Spleen (tissue), 11 donors: Measurements from ENCODE around the gene COL23A1. TPM values are rescaled to one million over a fixed set of nuclear protein-coding genes. Genes with fewer than 3 reads are reported as not detected.

Experiments
- DNase-seq: peaks from one replicate; pipeline ENCODE4 v3.0.0-alpha.2; 2020
- H3K27ac ChIP-seq, 8 donors: fragments of 200-600 bp; sonication (generic) in 7 of 8; 1 replicate in 4 of 8; 2 replicates in 4 of 8; pipeline versions ENCODE4 v1.5.0 to v1.8.0; 2016 to 2021; ENCODE audit warnings: inconsistent platforms in 4 of 8, mild to moderate bottlenecking in 4 of 8, moderate library complexity in 1 of 8
- H3K27me3 ChIP-seq, 7 donors: fragments of 200-600 bp; sonication (generic) in 6 of 7; replicated peaks in 1 of 7; 1 replicate in 4 of 7; 2 replicates in 3 of 7; pipeline versions ENCODE4 v1.5.0 to v1.8.0; 2016 to 2021; ENCODE audit warnings: inconsistent platforms in 3 of 7, mild to moderate bottlenecking in 1 of 7
- H3K36me3 ChIP-seq, 6 donors: fragments of 200-600 bp; sonication (generic) in 5 of 6; 1 replicate in 4 of 6; 2 replicates in 2 of 6; pipeline versions ENCODE4 v1.5.0 to v1.8.0; 2016 to 2021; ENCODE audit warnings: inconsistent platforms in 2 of 6
- H3K4me1 ChIP-seq, 6 donors: fragments of 200-600 bp; sonication (generic) in 5 of 6; 1 replicate in 3 of 6; 2 replicates in 3 of 6; pipeline versions ENCODE4 v1.5.0 to v1.8.0; 2016 to 2021; ENCODE audit warnings: inconsistent platforms in 3 of 6
- H3K4me3 ChIP-seq, 8 donors: fragments of 200-600 bp; sonication (generic) in 7 of 8; 1 replicate in 4 of 8; 2 replicates in 4 of 8; pipeline versions ENCODE4 v1.5.0 to v1.8.0; 2016 to 2021; ENCODE audit warnings: inconsistent platforms in 4 of 8, mild to moderate bottlenecking in 4 of 8, moderate library complexity in 2 of 8
- H3K9me3 ChIP-seq, 8 donors: fragments of 200-600 bp; sonication (generic) in 7 of 8; 1 replicate in 4 of 8; 2 replicates in 4 of 8; pipeline versions ENCODE4 v1.5.0 to v1.8.0; 2016 to 2021; ENCODE audit warnings: inconsistent platforms in 4 of 8
- CTCF ChIP-seq, 11 experiments: fragments of 200-600 bp in 7 of 11; fragments of 450-650 bp in 4 of 11; sonication (generic) in 4 of 11; IDR thresholded peaks in 8 of 11; conservative IDR thresholded peaks in 3 of 11; 1 replicate in 7 of 11; 2 replicates in 4 of 11; pipeline versions ENCODE4 v1.4.0 to v1.8.0; 2016 to 2021; ENCODE audit warnings: antibody characterized with exemption in 11 of 11, inconsistent platforms in 4 of 11, mild to moderate bottlenecking in 1 of 11
- POLR2A ChIP-seq, 3 donors: fragments of 450-650 bp; IDR thresholded peaks; one replicate each; pipeline ENCODE4 v1.5.1; 2017; ENCODE audit warnings: antibody characterized with exemption in 3 of 3, mild to moderate bottlenecking in 1 of 3
- POLR2AphosphoS5 ChIP-seq, 3 donors: sonication (generic); formaldehyde crosslinking; IDR thresholded peaks; one replicate each; pipeline ENCODE4 v1.5.1; 2017; ENCODE audit warnings: antibody characterized with exemption in 3 of 3
- WGBS, 5 donors: extraction: QIAGEN DNeasy Blood & Tissue Kit in 3 of 5; methylation state at CpG; one replicate each; pipeline versions ENCODE4 v1.1.5 to v1.1.7; 2013 to 2018; 5-methylcytosine and 5-hydroxymethylcytosine counted together
- intact Hi-C: fragments of 100-400 bp; cut with DNase I; formaldehyde crosslinking; loops from one replicate; pipeline ENCODE4 v1.15.0; 2023; ENCODE audit warnings: low total_unique reads
- polyA plus RNA-seq, 3 donors: library from polyadenylated mRNA; stranded (reverse); fragments of 200-250 nt; gene quantifications; one replicate each; pipeline ENCODE4 v1.2.1, GENCODE V29; 2013
- total RNA-seq, 7 donors: library from RNA; depleted of rRNA in 3 of 7; stranded (reverse); fragments of >200 nt in 3 of 7; fragmentation: NEBNext Ultra II Directional in 4 of 7; extraction: Animal tissue kit (Norgen Biotek cat#: 25700) in 4 of 7; gene quantifications; one replicate each; pipeline versions ENCODE4 v1.1.0 to v1.2.1, GENCODE V29; 2016 to 2021
- donor health status: healthy with polysubstance abuse.
- donor health status: DM: no; HTN: no; CAD: no; lungs with moderate emphysema.
- donor health status: DM: no; HTN: no; CAD: no.
- donor health status: Bipolar disorder and iron deficiency.
- donor health status: healthy.
- donor health status: DM: no; HTN: no; CAD: no.
- donor health status: DM: yes; HTN: yes; CAD: no.

Gene COL23A1
- total and polyA plus RNA-seq, 10 donors, result 0.63 to 3.8 (median 1.9) TPM

DNA sequence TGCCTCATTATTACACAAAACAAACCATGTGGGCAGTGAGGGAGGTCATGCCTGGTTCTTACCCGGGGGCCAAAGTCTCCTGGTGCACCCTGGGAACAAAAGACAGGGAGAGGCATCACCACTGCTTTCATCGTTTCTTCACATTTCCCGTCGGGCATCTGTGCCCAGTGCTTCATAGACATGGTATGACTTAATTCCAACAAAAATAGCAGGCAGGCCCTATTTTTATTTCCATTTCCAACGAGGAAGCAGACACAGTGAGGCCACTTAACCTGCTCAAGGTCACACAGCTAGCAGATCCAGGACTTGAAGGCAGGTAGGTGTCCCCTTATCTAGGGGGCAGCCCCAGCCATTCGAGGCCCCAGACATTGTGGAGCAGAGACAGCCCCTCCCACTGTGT lies 322.9 kb downstream of the COL23A1 start:
- no peak for DNase-seq
- 57 to 71% (median 61%) methylated on average over 6 of the region's 6 CpGs for WGBS, 5 donors
- no peak overlapping the region for H3K4me3 ChIP-seq
- intact Hi-C loops, result no loop called here
- H3K27ac ChIP-seq, result no peak overlapping the region
- no peak for TF ChIP-seq POLR2A (IDR thresholded peaks at IDR 0.05)
- no peak for TF ChIP-seq POLR2AphosphoS5 (IDR thresholded peaks at IDR 0.05)
- TF ChIP-seq CTCF (IDR thresholded peaks at IDR 0.05 in 8 of 11, conservative IDR thresholded peaks at IDR 0.05 in 3 of 11), result no peak
- H3K27me3 ChIP-seq, result peaks cover 0 to 3% (median 0%) of the 10 kb centered on the region in 7 donors
- no peaks in the 10 kb centered on the region for H3K9me3 ChIP-seq
- no peaks in the 10 kb centered on the region for H3K4me1 ChIP-seq
- H3K36me3 ChIP-seq, result no peaks in the 10 kb centered on the region

DNA sequence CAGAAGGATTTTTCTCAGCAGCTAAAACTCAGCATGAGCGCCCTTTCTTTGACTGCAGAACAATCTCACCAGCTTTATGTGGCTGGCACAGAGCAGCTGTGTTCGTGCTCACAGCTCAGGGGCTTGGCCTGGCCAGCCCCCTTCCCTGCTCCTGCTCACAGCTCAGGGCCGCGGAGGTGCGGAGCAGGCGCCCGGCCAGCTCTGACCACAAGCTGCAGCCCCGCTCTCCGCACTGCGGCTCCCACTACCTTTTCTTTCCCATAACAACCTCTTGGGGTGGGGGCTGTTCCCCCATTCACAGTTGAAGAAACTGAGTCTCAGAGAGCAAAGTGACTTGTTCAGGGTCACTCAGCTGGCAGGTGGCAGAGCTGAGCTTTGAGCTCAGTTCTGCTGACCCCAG lies 323.6 kb downstream of the COL23A1 start:
- no peaks in the 10 kb centered on the region for H3K36me3 ChIP-seq
- H3K9me3 ChIP-seq, result no peaks in the 10 kb centered on the region
- no peaks in the 10 kb centered on the region for H3K4me1 ChIP-seq
- DNase-seq, result no peak
- intact Hi-C loops, result no loop called here
- WGBS, 5 donors, result 90 to 96% (median 91%) methylated on average over 4 to 10 of the region's 10 CpGs
- peaks cover 0 to 3% (median 0%) of the 10 kb centered on the region in 7 donors for H3K27me3 ChIP-seq
- no peak overlapping the region for H3K27ac ChIP-seq
- no peak for TF ChIP-seq POLR2AphosphoS5 (IDR thresholded peaks at IDR 0.05)
- no peak for TF ChIP-seq POLR2A (IDR thresholded peaks at IDR 0.05)
- TF ChIP-seq CTCF (IDR thresholded peaks at IDR 0.05 in 8 of 11, conservative IDR thresholded peaks at IDR 0.05 in 3 of 11), result no peak
- no peak overlapping the region for H3K4me3 ChIP-seq

DNA sequence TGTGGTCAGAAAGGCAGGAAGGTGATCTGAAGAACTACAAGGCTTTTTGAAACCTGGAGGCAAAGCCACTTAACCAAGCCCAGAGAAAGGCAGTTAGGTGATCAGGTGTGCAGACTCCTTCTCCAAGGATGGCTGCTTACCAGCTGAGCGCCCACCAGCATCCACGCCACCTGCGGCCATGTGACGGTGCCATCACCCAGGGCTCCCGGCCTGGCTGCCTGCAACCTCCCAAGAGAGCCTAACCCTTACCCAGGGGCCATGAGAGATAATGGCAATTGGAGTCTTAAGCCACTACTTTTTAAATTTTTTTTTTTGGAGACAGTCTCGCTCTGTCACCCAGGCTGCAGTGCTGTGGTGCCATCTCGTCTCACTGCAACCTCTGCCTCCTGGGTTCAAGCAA lies 324.4 kb downstream of the COL23A1 start:
- TF ChIP-seq POLR2AphosphoS5 (IDR thresholded peaks at IDR 0.05), result no peak
- no peak for TF ChIP-seq CTCF (IDR thresholded peaks at IDR 0.05 in 8 of 11, conservative IDR thresholded peaks at IDR 0.05 in 3 of 11)
- no peak for TF ChIP-seq POLR2A (IDR thresholded peaks at IDR 0.05)
- Histone ChIP-seq H3K4me1 (no peaks in the 10 kb centered on the region), H3K4me3 (no peak overlapping the region), H3K27me3 (no peaks in the 10 kb centered on the region), H3K9me3 (no peaks in the 10 kb centered on the region), H3K36me3 (no peaks in the 10 kb centered on the region), H3K27ac (no peak overlapping the region)
- WGBS, 5 donors, result 87 to 95% (median 90%) methylated on average over 7 of the region's 7 CpGs
- intact Hi-C loops, result no loop called here
- DNase-seq, result no peak

DNA sequence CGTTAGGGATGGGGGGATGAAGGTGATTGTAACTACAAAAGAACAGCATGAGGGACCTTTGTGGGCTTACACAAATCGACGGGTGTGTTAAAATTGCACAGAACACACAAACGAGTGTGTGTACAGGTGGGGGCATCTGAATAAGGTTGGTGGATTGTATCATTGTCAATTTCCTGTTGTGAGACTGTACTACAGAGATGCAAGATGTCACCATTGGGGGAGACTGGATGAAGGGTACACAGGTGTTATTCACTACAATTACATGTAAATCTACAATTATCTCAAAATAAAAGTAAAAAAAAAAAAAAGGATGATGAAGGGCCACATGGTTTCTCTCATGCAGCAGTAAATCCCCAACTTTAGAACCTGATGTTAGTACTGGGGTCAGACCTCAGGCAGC lies 326.1 kb downstream of the COL23A1 start:
- Histone ChIP-seq H3K4me1 (no peaks in the 10 kb centered on the region), H3K36me3 (no peaks in the 10 kb centered on the region), H3K27me3 (no peaks in the 10 kb centered on the region), H3K27ac (no peak overlapping the region), H3K9me3 (no peaks in the 10 kb centered on the region), H3K4me3 (no peak overlapping the region)
- TF ChIP-seq POLR2AphosphoS5 (IDR thresholded peaks at IDR 0.05), result no peak
- no peak for TF ChIP-seq POLR2A (IDR thresholded peaks at IDR 0.05)
- no peak for TF ChIP-seq CTCF (IDR thresholded peaks at IDR 0.05 in 8 of 11, conservative IDR thresholded peaks at IDR 0.05 in 3 of 11)
- intact Hi-C loops, result no loop called here
- no peak for DNase-seq
- 88 to 94% (median 92%) methylated on average over 4 of the region's 4 CpGs for WGBS, 5 donors
